SK-N-MC (cell line): ENCODE results near the gene YIF1A.

Experiments
- DNase-seq: peaks from one replicate; pipeline ENCODE4 v3.0.0-alpha.2; 2011; ENCODE audit warnings: low read depth, low spot score
- H3K27ac ChIP-seq: fragments of 200-600 bp; sonication (generic); 2 replicates; pipeline ENCODE4 v1.5.1; 2016; ENCODE audit warnings: mixed run types
- H3K36me3 ChIP-seq: fragments of 200-600 bp; sonication (generic); 2 replicates; pipeline ENCODE4 v1.6.1; 2017; ENCODE audit warnings: antibody characterized with exemption, low read length, mixed read lengths; ENCODE audit not compliant: insufficient read depth
- H3K4me3 ChIP-seq: fragments of 200-600 bp; sonication (generic); 2 replicates; pipeline ENCODE4 v1.5.1; 2016
- H3K9ac ChIP-seq: fragments of 200-600 bp; sonication (generic); 2 replicates; pipeline ENCODE4 v1.8.0; 2017; ENCODE audit warnings: mixed run types, mixed read lengths; ENCODE audit not compliant: insufficient read length
- H3K9me3 ChIP-seq: fragments of 200-600 bp; sonication (generic); 2 replicates; pipeline ENCODE4 v1.6.1; 2017; ENCODE audit warnings: low read depth, mild to moderate bottlenecking, antibody characterized with exemption, low read length, moderate library complexity, mixed read lengths
- EZH2 ChIP-seq: fragments of 200-600 bp; sonication (generic); IDR thresholded peaks from one replicate; pipeline ENCODE4 v1.6.1; 2017; ENCODE audit warnings: antibody characterized with exemption
- FOXP2 ChIP-seq: optimal IDR thresholded peaks from 2 replicates; pipeline ENCODE3; 2011; ENCODE audit warnings: mild to moderate bottlenecking, moderate library complexity; ENCODE audit not compliant: insufficient read depth; ENCODE audit errors: extremely low read length, control extremely low read depth
- POLR2AphosphoS5 ChIP-seq: IDR thresholded peaks from 2 replicates; pipeline ENCODE4 v1.6.1; 2012; ENCODE audit warnings: mild to moderate bottlenecking, low read depth, low read length, borderline replicate concordance

YIF1A gene, protein sequence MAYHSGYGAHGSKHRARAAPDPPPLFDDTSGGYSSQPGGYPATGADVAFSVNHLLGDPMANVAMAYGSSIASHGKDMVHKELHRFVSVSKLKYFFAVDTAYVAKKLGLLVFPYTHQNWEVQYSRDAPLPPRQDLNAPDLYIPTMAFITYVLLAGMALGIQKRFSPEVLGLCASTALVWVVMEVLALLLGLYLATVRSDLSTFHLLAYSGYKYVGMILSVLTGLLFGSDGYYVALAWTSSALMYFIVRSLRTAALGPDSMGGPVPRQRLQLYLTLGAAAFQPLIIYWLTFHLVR

GRCh38 chr11:66288671-66289547 is at the start of gene YIF1A:
Gene YIF1A (minus strand): TSS chr11:66289143. CDS start chr11:66288985, 158 bp downstream.
- peak within 1 kb of the TSS; percentile 56; the same call in 1 of the 2 replicates for H3K27ac ChIP-seq
- peak; percentile 97 for DNase-seq
- H3K36me3 ChIP-seq: no peaks in the 10 kb centered on the region; the same call in 1 of the 2 replicates
- H3K4me3 ChIP-seq: peak within 1 kb of the TSS; percentile 84
- no peaks in the 10 kb centered on the region for H3K9me3 ChIP-seq
- H3K9ac ChIP-seq: peak within 1 kb of the TSS; percentile 87
- TF ChIP-seq EZH2: no peak
- TF ChIP-seq POLR2AphosphoS5: peak; percentile 83; the same call in 1 of the 2 replicates
- peak; percentile 76 for TF ChIP-seq FOXP2

DNA sequence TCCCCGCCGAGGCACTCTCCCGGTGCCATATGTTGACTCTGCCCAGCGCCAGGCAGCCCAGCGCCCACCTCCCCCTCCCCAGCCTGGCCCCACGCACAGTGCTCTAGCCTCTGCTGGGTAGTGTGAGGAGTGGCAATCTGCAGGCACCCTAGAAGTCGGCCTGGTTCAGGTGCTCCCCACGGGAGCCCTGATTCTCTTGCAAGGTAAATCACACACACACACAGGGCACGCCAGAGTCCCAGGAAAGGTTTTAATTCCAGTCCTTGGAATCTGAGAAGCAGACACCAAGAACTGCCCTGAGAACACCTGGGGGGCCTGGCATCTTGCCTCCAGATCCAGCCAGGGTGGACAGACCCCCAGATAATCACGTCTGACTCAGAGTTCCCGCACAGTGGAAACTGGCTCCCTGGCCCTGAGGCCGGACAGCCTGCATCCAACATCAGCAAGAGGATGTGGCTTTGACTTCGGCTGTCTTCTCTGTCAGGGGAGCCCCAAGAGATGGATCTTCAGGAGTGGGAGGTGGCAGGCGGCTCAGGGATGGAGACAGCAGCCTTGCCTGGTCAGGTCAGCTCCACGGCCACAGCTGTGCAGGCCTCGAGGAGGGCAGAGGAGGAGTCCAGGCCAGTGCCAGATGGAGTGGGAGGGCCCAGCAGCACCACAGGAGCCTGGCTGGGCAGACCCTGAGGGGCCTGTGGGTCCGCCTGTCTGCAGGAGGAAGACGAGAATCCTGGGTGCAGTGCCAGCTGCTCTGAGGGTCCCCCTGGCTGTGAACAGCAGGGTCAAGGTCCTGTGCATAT is 48.4 kb upstream of the YIF1A start:
- H3K27ac ChIP-seq: no peak overlapping the region
- no peak for DNase-seq
- H3K9me3 ChIP-seq: no peaks in the 10 kb centered on the region
- H3K9ac ChIP-seq: no peak overlapping the region
- H3K4me3 ChIP-seq: no peak overlapping the region
- H3K36me3 ChIP-seq: peaks cover 4% of the 10 kb centered on the region; the same call in 1 of the 2 replicates
- no peak for TF ChIP-seq POLR2AphosphoS5
- TF ChIP-seq EZH2: no peak
- no peak for TF ChIP-seq FOXP2

DNA sequence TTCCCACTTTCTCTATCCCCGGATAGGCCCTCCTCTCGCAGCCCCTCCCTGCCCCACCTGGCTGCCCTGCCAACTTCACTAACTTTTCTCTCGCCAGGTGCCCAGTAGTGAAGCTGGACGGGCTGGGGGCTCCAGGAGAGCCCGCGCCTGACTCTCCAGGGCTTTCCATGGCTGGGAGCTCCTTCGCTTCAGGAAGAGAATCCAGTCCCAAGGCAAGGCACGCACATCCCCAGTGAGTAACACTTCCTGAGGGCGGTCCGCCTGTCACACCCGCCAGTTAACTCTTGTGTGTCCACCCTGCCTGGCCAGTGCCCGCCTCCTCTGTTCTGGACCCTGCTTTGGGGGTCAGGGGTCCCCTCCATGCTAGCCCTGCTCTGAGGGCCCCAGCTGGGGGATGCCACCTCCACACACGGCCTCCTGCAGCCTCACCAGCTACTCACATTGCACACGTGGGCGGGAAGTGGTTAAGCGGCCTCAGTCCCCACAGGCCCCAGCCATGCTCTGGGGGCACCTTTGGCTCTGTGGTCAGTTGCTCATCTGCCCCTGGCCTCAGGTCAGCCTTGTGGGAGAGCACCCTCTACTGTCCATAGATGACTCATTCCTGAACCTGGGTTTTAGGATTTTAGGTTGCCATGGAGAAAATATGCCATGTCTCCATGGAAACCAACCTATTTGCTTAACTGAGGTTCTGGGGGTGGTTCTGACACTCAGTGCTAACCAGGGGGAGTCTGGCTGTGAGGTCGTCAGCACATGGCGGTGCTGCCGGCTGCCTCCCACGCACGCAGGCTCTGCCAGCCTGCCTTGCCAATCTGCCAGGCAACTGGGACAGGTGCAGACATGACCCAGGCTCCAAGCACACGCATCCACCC is 47.5 kb upstream of the YIF1A start, which contains the start of gene RIN1:
RIN1 (minus strand) TSS at position 201 of the 869 bp plus-strand sequence; CDS start at position 169, 32 bp downstream.
- Histone ChIP-seq H3K4me3 (no peak within 1 kb of the TSS), H3K27ac (no peak within 1 kb of the TSS), H3K9me3 (no peaks in the 10 kb centered on the region), H3K36me3 (peaks cover 4% of the 10 kb centered on the region; the same call in 1 of the 2 replicates), H3K9ac (no peak within 1 kb of the TSS)
- DNase-seq: no peak
- peak; percentile 46; the same call in 1 of the 2 replicates for TF ChIP-seq POLR2AphosphoS5
- no peak for TF ChIP-seq EZH2

DNA sequence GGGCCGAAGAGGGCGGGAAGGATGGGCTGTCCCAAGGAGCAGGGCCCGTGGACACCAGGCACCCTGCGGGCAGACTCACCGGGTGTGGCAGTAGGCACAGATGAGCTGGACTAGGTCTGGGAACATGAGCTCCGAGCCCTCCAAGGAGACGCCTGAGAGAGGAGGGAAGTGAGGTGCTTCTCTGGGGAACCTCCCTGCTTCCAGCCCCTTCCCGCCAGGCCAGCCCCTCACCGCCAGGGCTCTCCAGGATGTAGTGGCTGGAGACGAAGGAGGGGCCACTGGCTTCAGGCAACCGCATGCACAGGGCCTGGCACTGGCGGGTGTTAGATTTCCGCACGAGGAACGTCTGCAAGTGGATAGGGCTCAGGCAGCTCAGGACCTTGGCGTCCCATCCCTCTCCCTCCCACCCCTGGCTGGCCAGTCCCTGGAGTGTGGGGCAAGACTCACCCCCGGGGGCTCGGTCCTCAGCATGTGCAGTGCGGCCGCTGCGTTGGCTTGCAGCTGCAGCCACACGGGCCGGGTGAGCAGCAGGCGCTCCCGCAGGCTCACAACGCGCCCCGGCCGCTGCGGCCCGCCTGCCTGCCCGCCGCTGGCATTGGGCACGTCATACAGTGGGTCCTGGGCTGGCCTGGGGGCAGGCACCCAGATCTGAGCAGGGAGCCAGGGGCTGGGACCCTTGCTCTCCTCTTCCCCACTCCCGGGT is 46.7 kb upstream of the YIF1A start:
- H3K27ac ChIP-seq: no peak overlapping the region
- TF ChIP-seq POLR2AphosphoS5: no peak
- no peak for TF ChIP-seq EZH2
- TF ChIP-seq FOXP2: no peak
- H3K4me3 ChIP-seq: no peak overlapping the region
- H3K36me3 ChIP-seq: peaks cover 4% of the 10 kb centered on the region; the same call in 1 of the 2 replicates
- H3K9ac ChIP-seq: no peak overlapping the region
- no peaks in the 10 kb centered on the region for H3K9me3 ChIP-seq
- no peak for DNase-seq

DNA sequence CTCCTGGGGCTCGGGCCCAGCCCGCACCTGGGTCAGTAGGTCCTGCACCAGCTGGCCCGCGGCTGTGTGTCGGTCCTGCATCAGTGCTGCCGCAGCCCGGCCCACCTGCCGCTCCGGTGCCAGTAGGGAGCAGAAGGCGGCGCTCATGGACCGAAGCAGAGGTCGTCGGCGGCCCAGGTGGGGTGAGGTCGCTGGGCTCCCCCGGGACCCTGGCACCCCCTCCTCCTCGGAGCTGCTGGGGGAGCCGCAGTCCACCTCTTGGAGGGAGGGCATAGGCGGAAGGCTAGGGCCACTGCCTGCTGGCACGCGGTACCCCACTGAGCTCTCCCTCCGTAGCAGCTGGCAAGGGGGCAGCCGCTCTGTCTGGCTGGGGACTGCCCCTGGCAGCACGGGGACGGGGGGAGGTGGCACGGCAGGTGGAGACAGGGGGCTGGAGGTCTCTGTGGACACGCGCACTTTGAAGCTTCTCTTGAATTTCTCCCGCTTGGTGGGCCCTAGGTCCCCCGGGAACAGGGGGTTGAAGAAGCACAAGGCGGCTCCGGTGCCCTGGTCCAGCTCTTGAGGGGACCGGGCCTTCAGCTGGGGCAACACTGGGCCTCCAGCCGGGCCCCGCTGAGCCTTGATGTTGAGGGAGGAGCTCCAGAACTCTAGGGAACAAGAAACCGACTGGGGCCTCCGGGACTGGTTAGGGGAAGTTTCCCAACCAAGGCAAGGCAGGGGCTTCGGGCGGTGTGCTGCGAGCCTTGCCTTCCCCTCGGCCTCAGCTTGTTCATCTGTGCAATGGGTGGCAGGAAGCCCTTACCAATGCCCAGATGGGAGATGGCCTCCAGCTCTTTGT is 45.9 kb upstream of the YIF1A start:
- H3K27ac ChIP-seq: no peak overlapping the region
- H3K36me3 ChIP-seq: no peaks in the 10 kb centered on the region; the same call in 1 of the 2 replicates
- H3K9me3 ChIP-seq: no peaks in the 10 kb centered on the region
- H3K4me3 ChIP-seq: no peak overlapping the region
- DNase-seq: no peak
- no peak overlapping the region for H3K9ac ChIP-seq
- TF ChIP-seq EZH2: no peak
- no peak for TF ChIP-seq POLR2AphosphoS5
- no peak for TF ChIP-seq FOXP2

GRCh38 chr11:66333896-66334604 is 45.1 kb upstream of the YIF1A start:
- H3K9ac ChIP-seq: no peak overlapping the region
- H3K4me3 ChIP-seq: no peak overlapping the region
- no peak for TF ChIP-seq FOXP2
- TF ChIP-seq EZH2: no peak
- no peak for TF ChIP-seq POLR2AphosphoS5
- H3K9me3 ChIP-seq: no peaks in the 10 kb centered on the region
- no peaks in the 10 kb centered on the region; the same call in 1 of the 2 replicates for H3K36me3 ChIP-seq
- H3K27ac ChIP-seq: no peak overlapping the region
- no peak for DNase-seq
